IPS-20b (cell line): ENCODE data around the gene TESK2.

Experiments used
- H3K27ac ChIP-seq: one replicate; pipeline ENCODE4 v1.5.1; 2013; ENCODE audit warnings: low read length
- H3K27me3 ChIP-seq: 2 replicates; pipeline ENCODE4 v1.6.1; 2013; ENCODE audit warnings: mild to moderate bottlenecking, low read length, inconsistent platforms; ENCODE audit not compliant: insufficient read depth
- H3K36me3 ChIP-seq: 2 replicates; pipeline ENCODE4 v1.6.1; 2013; ENCODE audit warnings: low read depth, mild to moderate bottlenecking, inconsistent platforms, low read length, moderate library complexity; ENCODE audit not compliant: insufficient read depth
- H3K4me1 ChIP-seq: 2 replicates; pipeline ENCODE4 v1.6.1; 2013; ENCODE audit warnings: mild to moderate bottlenecking, control low read depth, inconsistent platforms, low read length, moderate library complexity; ENCODE audit not compliant: insufficient read depth
- H3K4me3 ChIP-seq: 2 replicates; pipeline ENCODE4 v1.5.1; 2013; ENCODE audit warnings: mild to moderate bottlenecking, low read length, inconsistent platforms
- H3K9ac ChIP-seq: 2 replicates; pipeline ENCODE4 v1.6.1; 2013; ENCODE audit warnings: low read depth, mild to moderate bottlenecking, inconsistent platforms, low read length, moderate library complexity
- H3K9me3 ChIP-seq: 2 replicates; pipeline ENCODE4 v1.6.1; 2013; ENCODE audit warnings: mild to moderate bottlenecking, low read depth, low read length, inconsistent platforms; ENCODE audit not compliant: insufficient read depth

Gene TESK2

GRCh38 chr1:45456531-45456930, 34.4 kb downstream of the TESK2 start:
- Histone ChIP-seq H3K9me3 (no peaks in the 10 kb centered on the region), H3K4me1 (peaks cover 11% of the 10 kb centered on the region; the same call in 1 of the 2 replicates), H3K27ac (no peak overlapping the region), H3K36me3 (no peaks in the 10 kb centered on the region), H3K27me3 (no peaks in the 10 kb centered on the region), H3K4me3 (no peak overlapping the region), H3K9ac (no peak overlapping the region)

- no peak overlapping the region for H3K27ac ChIP-seq
- no peaks in the 10 kb centered on the region for H3K27me3 ChIP-seq
- no peak overlapping the region for H3K9ac ChIP-seq
- H3K9me3 ChIP-seq, result no peaks in the 10 kb centered on the region
- no peak overlapping the region for H3K4me3 ChIP-seq
- peaks cover 11% of the 10 kb centered on the region; the same call in 1 of the 2 replicates for H3K4me1 ChIP-seq
- H3K36me3 ChIP-seq, result no peaks in the 10 kb centered on the region
Observed at GRCh38 chr1:45455162-45455561, 35.8 kb downstream of the TESK2 start.

- H3K27ac ChIP-seq, result no peak overlapping the region
- no peak overlapping the region for H3K9ac ChIP-seq
- no peaks in the 10 kb centered on the region for H3K36me3 ChIP-seq
- no peaks in the 10 kb centered on the region for H3K9me3 ChIP-seq
- H3K27me3 ChIP-seq, result no peaks in the 10 kb centered on the region
- H3K4me3 ChIP-seq, result no peak overlapping the region
- H3K4me1 ChIP-seq, result peaks cover 11% of the 10 kb centered on the region; the same call in 1 of the 2 replicates
Observed at GRCh38 chr1:45454464-45454863, 36.5 kb downstream of the TESK2 start.

GRCh38 chr1:45452503-45452902, 38.5 kb downstream of the TESK2 start:
- Histone ChIP-seq H3K36me3 (no peaks in the 10 kb centered on the region), H3K9me3 (no peaks in the 10 kb centered on the region), H3K9ac (no peak overlapping the region), H3K27ac (no peak overlapping the region), H3K4me3 (no peak overlapping the region), H3K4me1 (peaks cover 11% of the 10 kb centered on the region; the same call in 1 of the 2 replicates), H3K27me3 (no peaks in the 10 kb centered on the region)

- no peak overlapping the region for H3K4me3 ChIP-seq
- H3K9ac ChIP-seq, result no peak overlapping the region
- no peak overlapping the region for H3K27ac ChIP-seq
- no peaks in the 10 kb centered on the region for H3K27me3 ChIP-seq
- H3K9me3 ChIP-seq, result peaks cover 5% of the 10 kb centered on the region
- H3K36me3 ChIP-seq, result no peaks in the 10 kb centered on the region
- H3K4me1 ChIP-seq, result no peaks in the 10 kb centered on the region
Observed at GRCh38 chr1:45448357-45448756, 42.6 kb downstream of the TESK2 start.

GRCh38 chr1:45446950-45447672, 43.9 kb downstream of the TESK2 start:
- Histone ChIP-seq H3K9ac (no peak overlapping the region), H3K27ac (no peak overlapping the region), H3K4me3 (no peak overlapping the region), H3K36me3 (no peaks in the 10 kb centered on the region), H3K27me3 (no peaks in the 10 kb centered on the region), H3K9me3 (peaks cover 5% of the 10 kb centered on the region), H3K4me1 (no peaks in the 10 kb centered on the region)

GRCh38 chr1:45446530-45446929, 44.4 kb downstream of the TESK2 start:
- Histone ChIP-seq H3K9ac (no peak overlapping the region), H3K27ac (no peak overlapping the region), H3K27me3 (no peaks in the 10 kb centered on the region), H3K36me3 (no peaks in the 10 kb centered on the region), H3K4me3 (no peak overlapping the region), H3K4me1 (no peaks in the 10 kb centered on the region), H3K9me3 (peaks cover 5% of the 10 kb centered on the region)

- Histone ChIP-seq H3K9me3 (peaks cover 5% of the 10 kb centered on the region), H3K36me3 (no peaks in the 10 kb centered on the region), H3K27ac (no peak overlapping the region), H3K4me3 (no peak overlapping the region), H3K27me3 (no peaks in the 10 kb centered on the region), H3K4me1 (no peaks in the 10 kb centered on the region), H3K9ac (no peak overlapping the region)
Observed at GRCh38 chr1:45444609-45445131, 46.3 kb downstream of the TESK2 start.

GRCh38 chr1:45443580-45444446, 47.1 kb downstream of the TESK2 start:
- Histone ChIP-seq H3K4me1 (no peaks in the 10 kb centered on the region), H3K36me3 (no peaks in the 10 kb centered on the region), H3K27me3 (no peaks in the 10 kb centered on the region), H3K9me3 (peaks cover 5% of the 10 kb centered on the region), H3K9ac (no peak overlapping the region), H3K4me3 (no peak overlapping the region), H3K27ac (no peak overlapping the region)

GRCh38 chr1:45442272-45442671, 48.7 kb downstream of the TESK2 start:
- H3K27ac ChIP-seq, result no peak overlapping the region

GRCh38 chr1:45437323-45437722, 53.6 kb downstream of the TESK2 start:
- H3K9me3 ChIP-seq, result no peaks in the 10 kb centered on the region
- H3K27ac ChIP-seq, result no peak overlapping the region
- no peaks in the 10 kb centered on the region for H3K36me3 ChIP-seq
- H3K27me3 ChIP-seq, result no peaks in the 10 kb centered on the region
- H3K9ac ChIP-seq, result no peak overlapping the region
- no peak overlapping the region for H3K4me3 ChIP-seq
- H3K4me1 ChIP-seq, result no peaks in the 10 kb centered on the region

More at GRCh38 chr1:45442272-45442671, 48.7 kb downstream of the TESK2 start:
- H3K4me1 ChIP-seq, result no peaks in the 10 kb centered on the region
- peaks cover 5% of the 10 kb centered on the region for H3K9me3 ChIP-seq
- no peaks in the 10 kb centered on the region for H3K27me3 ChIP-seq
- no peak overlapping the region for H3K9ac ChIP-seq
- H3K36me3 ChIP-seq, result no peaks in the 10 kb centered on the region
- H3K4me3 ChIP-seq, result no peak overlapping the region
